22Rv1 (cell line): ENCODE data around the gene CD151.

Experiments
- H3K27ac ChIP-seq: fragments of 450-650 bp; 2 replicates; pipeline ENCODE4 v1.5.1; 2017
- CTCF ChIP-seq: fragments of 450-650 bp; IDR thresholded peaks from 2 replicates; pipeline ENCODE4 v1.5.1; 2017; ENCODE audit warnings: mild to moderate bottlenecking
- ZFX ChIP-seq: fragments of 450-650 bp; IDR thresholded peaks from 2 replicates; pipeline ENCODE4 v1.6.1; 2017; ENCODE audit warnings: antibody characterized with exemption, borderline replicate concordance

Gene CD151

GRCh38 chr11:803467-803742 is 29.3 kb upstream of the CD151 start:
- H3K27ac ChIP-seq: peak overlapping the region; percentile 93
- no peak for TF ChIP-seq ZFX
- no peak for TF ChIP-seq CTCF

GRCh38 chr11:803770-804598 is 28.8 kb upstream of the CD151 start:
- peak overlapping the region; percentile 93 for H3K27ac ChIP-seq

GRCh38 chr11:804599-804964 is 28.2 kb upstream of the CD151 start:
- H3K27ac ChIP-seq: peak overlapping the region; percentile 93
- no peak for TF ChIP-seq ZFX
- TF ChIP-seq CTCF: no peak

More at GRCh38 chr11:803770-804598, 28.8 kb upstream of the CD151 start:
- TF ChIP-seq CTCF: no peak
- no peak for TF ChIP-seq ZFX

DNA sequence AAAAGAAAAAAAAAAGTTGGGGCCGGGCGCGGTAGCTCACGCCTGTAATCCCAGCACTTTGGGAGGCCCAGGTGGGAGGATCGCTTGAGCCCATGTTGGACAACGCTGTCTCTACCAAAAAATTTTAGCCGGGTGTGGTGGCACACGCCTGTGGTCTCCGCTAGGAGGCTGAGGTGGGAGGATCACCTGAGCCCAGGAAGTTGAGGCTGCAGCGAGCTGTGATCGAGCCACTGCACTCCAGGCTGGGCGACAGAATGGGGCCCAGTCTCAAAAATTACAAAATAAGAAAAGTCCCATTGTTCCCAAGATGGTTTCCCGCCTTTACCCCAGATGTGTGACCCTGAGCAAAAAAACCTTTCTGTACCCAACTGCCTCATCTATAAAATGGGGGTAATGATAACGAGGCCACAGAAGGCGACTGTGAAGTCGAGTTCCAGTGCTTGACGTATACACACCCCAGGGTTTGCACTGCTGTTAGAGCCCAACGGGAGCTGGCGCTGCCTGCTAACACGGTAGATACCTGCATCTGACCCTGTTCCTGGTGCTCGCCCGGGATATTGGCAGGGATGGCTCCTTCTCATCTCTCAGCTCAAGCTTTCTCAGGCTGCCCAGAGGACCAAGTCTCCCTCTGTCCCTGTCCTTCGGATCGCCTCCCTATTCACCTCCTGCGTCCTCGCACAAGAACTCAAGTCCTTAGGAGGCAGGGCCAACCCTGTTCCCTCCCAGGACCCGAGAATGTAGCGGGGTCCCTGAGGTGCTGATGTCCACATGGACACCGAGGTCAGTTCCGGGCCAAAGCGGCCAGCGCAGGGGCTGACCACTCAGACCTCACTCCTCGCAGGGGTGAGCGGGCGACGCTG is 24.1 kb upstream of the CD151 start:
- TF ChIP-seq ZFX (no peak), CTCF (no peak)
- H3K27ac ChIP-seq: peak overlapping the region; percentile 93

- H3K27ac ChIP-seq: peak within 1 kb of the TSS; percentile 93
- TF ChIP-seq CTCF (no peak), ZFX (peak; percentile 46; the same call in 1 of the 2 replicates)
These were observed 23.3 kb upstream of the CD151 start, which contains the start of gene RPLP2 for GRCh38 chr11:809287-810039. RPLP2 (plus strand) TSS chr11:809967; CDS start chr11:810235, 268 bp downstream.

- peak overlapping the region; percentile 93 for H3K27ac ChIP-seq
- TF ChIP-seq ZFX: no peak
- no peak for TF ChIP-seq CTCF
These were observed 22.6 kb upstream of the CD151 start for GRCh38 chr11:810040-810567.
